ENCODE measurements around the gene CCN5.
"Not testable (repeated sequence)": the region's sequence is repeated elsewhere in the genome, so short reads cannot be mapped to it uniquely, and the experiment has no call there.

The CCN5 gene

GRCh38 chr20:44762466-44763140, 47.4 kb downstream of the CCN5 start:
- DNase-seq = no peak

- DNase-seq = not testable (repeated sequence)
Measured at GRCh38 chr20:44763798-44764197, 48.6 kb downstream of the CCN5 start.

- no peak for DNase-seq
Measured at GRCh38 chr20:44765091-44765490, 49.9 kb downstream of the CCN5 start.

GRCh38 chr20:44765701-44766347, 50.7 kb downstream of the CCN5 start:
- DNase-seq = no peak

- DNase-seq = no peak
Measured at GRCh38 chr20:44768256-44768655, 53.1 kb downstream of the CCN5 start.

GRCh38 chr20:44768854-44769480, 53.8 kb downstream of the CCN5 start:
- DNase-seq = no peak

GRCh38 chr20:44769481-44769863, 54.3 kb downstream of the CCN5 start:
- DNase-seq = no peak

- DNase-seq = no peak
Measured at GRCh38 chr20:44770484-44771171, 55.5 kb downstream of the CCN5 start.

- no peak for DNase-seq
Measured at GRCh38 chr20:44771172-44771535, 56.0 kb downstream of the CCN5 start.

GRCh38 chr20:44772636-44773035, 57.5 kb downstream of the CCN5 start:
- DNase-seq = no peak

GRCh38 chr20:44773070-44773829, 58.1 kb downstream of the CCN5 start:
- no peak for DNase-seq

GRCh38 chr20:44776980-44777379, 61.8 kb downstream of the CCN5 start:
- DNase-seq = no peak

Measured in activated T-cell treated with anti-CD3 and anti-CD28 coated beads, Interleukin-2, amount 50 U/mL, for 1 hour (primary cell).